ENCODE measurements around the gene LYL1. TPM values are rescaled to one million over a fixed set of nuclear protein-coding genes. Genes with fewer than 3 reads are reported as not detected.
A peak's percentile ranks its signal among the peaks of the same experiment; 100 is the strongest.

Gene LYL1
- total and polyA plus RNA-seq, 9 of the 15 experiments (the other 6 are each of a cell fraction or from before 2014, with no cell fraction given): 1.3 to 266 (median 34.0) TPM

GRCh38 chr19:13051557-13052165 is 51.0 kb downstream of the LYL1 start (continued):
- TF ChIP-seq ZBTB33 (CRISPR knock-in tag; IDR thresholded peaks at IDR 0.05): no peak
- no peak for TF ChIP-seq ZNF232 (CRISPR knock-in tag; IDR thresholded peaks at IDR 0.05)
- TF ChIP-seq SUPT5H (IDR thresholded peaks at IDR 0.05): no peak
- TF ChIP-seq CHAMP1 (IDR thresholded peaks at IDR 0.05): no peak
- no peak for TF ChIP-seq ZBTB9 (CRISPR knock-in tag; IDR thresholded peaks at IDR 0.05)
- no peak for TF ChIP-seq TBP (optimal IDR thresholded peaks at IDR 0.05; ENCODE audit: low read depth, low read length)
- TF ChIP-seq POU5F1 (IDR thresholded peaks at IDR 0.05; ENCODE audit: borderline replicate concordance, low read depth, low read length, partially characterized antibody): no peak
- 0 out of 6 replicates have a peak, but pooled peaks of 1 of the 3 experiments have one; percentile 8 for TF ChIP-seq CTCF (IDR thresholded peaks at IDR 0.05 in 2 of 3, conservative IDR thresholded peaks at IDR 0.05 in 1 of 3; ENCODE audit: insufficient read depth in 2 of 3, low read depth in 1 of 3, low read length in 3 of 3)
- TF ChIP-seq TCF15 (CRISPR knock-in tag; IDR thresholded peaks at IDR 0.05): no peak
- no peak for TF ChIP-seq SMARCC2 (IDR thresholded peaks at IDR 0.05; ENCODE audit: low read depth)
- TF ChIP-seq TAF15 (IDR thresholded peaks at IDR 0.05; ENCODE audit: low read depth, low read length): no peak
- no peak for TF ChIP-seq PHF8 (IDR thresholded peaks at IDR 0.05; ENCODE audit: borderline replicate concordance, low read length)
- TF ChIP-seq BCOR (IDR thresholded peaks at IDR 0.05): peak; percentile 80
- no peak for TF ChIP-seq STAT6 (CRISPR knock-in tag; IDR thresholded peaks at IDR 0.05)
- no peak for TF ChIP-seq MCM3 (IDR thresholded peaks at IDR 0.05)

Measured in K562 (cell line).